HG02981 (cell line): ENCODE results near the gene HORMAD2.
"Not testable (repeated sequence)": the region's sequence is repeated elsewhere in the genome, so short reads cannot be mapped to it uniquely, and the experiment has no call there.

Experiments
- ATAC-seq: cut with Tn5 transposase; IDR thresholded peaks from one replicate; pipeline ENCODE4 v1.9.1; 2021; ENCODE audit warnings: mild to moderate bottlenecking, moderate library complexity; ENCODE audit not compliant: unreplicated experiment

HORMAD2 gene

GRCh38 chr22:30056015-30056414, 24.2 kb upstream of the HORMAD2 start:
- no peak for ATAC-seq

- no peak for ATAC-seq
Measured at GRCh38 chr22:30057375-30057774, 22.9 kb upstream of the HORMAD2 start.

- not testable (repeated sequence) for ATAC-seq
Measured at GRCh38 chr22:30059346-30060020, 20.8 kb upstream of the HORMAD2 start.

- ATAC-seq = not testable (repeated sequence)
Measured at GRCh38 chr22:30061094-30061493, 19.2 kb upstream of the HORMAD2 start.

- no peak for ATAC-seq
Measured at GRCh38 chr22:30062259-30062658, 18.0 kb upstream of the HORMAD2 start.

- ATAC-seq = no peak
Measured at GRCh38 chr22:30062950-30063349, 17.3 kb upstream of the HORMAD2 start.

DNA sequence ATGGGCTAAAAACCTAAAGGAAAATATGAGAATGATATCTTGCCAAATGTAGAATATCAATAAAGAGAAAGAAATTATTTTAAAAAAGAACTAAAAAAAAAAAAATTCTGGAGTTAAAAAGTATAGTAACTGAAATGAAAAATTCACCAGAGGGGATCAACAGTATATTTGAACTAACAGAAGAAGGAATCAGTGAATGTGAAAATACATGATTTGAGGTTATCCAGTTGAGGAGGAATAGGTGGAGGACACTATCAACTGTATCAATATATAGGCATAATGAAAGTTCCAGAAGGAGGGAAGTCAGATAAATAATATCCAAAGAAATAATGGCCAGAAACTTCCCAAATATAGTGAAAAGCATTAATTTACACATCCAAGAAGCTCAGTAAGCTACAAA, 16.1 kb upstream of the HORMAD2 start:
- no peak for ATAC-seq

DNA sequence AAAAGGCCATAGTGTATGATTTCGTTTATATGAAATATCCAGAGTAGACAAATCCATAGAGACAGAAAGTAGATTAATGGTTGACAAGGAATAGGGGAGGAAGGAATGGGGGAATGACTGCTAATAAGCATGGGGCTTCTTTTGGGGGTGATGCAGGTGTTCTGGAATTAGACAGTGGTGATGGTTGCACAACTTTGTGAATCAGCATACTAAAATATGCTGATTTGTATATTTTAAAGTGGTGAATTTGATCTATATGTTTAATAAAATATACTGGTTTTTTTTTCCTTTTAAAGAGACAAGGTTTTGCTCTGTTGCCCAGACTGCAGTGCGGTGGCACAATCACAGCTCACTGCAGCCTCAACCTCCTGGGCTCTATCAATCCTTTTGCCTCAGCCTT, 6.5 kb upstream of the HORMAD2 start:
- no peak for ATAC-seq

DNA sequence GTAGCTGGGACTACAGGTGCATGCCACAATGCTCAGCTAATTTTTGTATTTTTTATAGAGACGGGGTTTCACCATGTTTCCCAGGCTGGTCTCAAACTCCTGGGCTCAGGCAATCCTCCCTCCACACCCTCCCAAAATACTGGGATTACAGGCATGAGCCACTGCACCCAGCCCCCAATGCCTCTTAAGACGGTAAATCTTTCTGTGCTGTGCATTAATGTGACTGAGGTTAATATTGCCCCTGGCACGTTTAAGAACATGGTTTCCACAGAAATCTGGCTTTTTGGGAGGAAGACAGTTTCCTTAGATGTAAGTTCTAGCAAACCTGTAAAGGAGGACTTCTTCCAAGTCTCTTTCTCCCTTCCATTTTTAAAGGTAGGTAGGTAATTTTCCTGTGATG, 6.1 kb upstream of the HORMAD2 start:
- ATAC-seq = no peak

GRCh38 chr22:30074994-30075393, 5.3 kb upstream of the HORMAD2 start:
- no peak for ATAC-seq

GRCh38 chr22:30077279-30077880, 2.9 kb upstream of the HORMAD2 start:
- ATAC-seq = no peak

DNA sequence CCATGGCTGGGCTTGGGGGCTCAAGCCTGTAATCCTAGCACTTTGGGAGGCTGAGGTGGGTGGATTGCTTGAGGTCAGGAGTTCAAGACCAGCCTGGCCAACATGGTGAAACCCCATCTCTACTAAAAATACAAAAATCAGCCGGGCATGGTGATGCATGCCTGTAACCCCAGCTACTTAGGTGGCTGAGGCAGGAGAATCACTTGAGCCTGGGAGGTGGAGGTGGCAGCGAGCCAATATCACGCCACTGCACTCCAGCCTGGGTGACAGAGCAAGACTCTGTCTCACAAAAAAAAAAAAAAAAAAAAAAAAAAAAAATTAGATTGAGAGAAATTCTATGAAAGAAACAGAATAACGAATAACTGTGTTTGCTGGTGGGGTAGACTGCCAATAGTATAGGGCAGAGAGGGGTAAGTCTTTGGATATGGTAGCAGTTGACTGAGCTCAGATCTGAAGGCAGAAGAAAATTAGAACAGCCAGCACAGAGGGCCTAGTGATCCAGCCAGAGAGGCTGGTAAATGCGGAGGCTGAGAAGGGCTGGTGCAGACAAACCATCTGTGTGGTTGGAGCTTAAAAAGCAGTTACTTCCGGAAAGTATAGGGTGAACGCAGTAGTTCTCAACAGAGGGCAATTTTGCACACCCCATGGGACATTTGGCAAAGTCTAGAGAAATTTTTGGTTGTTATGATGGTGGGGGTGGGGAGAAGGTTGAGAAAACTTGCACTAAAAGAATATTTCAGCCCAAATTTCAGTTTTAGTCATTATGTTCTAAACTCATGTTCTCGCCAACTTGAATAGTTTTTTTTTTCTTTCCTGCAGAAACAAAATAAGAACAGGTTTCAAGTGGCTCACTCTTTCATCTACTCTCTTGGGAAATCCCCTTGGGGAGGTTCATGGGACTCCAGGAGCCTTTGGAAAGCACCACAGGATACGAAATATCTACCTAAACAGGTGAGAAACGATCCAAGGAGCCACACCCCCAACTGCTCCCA, 1.6 kb upstream of the HORMAD2 start:
- ATAC-seq = no peak

GRCh38 chr22:30080805-30081204, 541 bp downstream of the HORMAD2 start:
- ATAC-seq = no peak

DNA sequence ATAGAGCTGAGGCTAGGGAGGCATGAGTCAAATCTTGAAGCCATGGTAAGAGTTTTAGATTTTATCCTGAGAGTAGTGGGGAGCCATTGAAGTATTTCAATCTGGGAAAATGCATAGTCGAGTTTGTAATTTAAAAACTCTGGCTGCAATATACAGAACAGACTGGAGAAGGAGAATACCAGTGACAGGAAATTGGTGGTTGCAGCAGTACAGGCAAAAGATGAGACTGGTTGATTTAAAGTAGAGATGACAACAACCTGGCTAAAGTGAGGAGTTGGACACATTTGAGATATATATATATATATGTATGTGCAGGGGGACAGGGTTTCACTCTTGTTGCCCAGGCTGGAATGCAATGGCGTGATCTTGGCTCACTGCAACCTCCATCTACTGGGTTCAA, 6.2 kb downstream of the HORMAD2 start:
- no peak for ATAC-seq

DNA sequence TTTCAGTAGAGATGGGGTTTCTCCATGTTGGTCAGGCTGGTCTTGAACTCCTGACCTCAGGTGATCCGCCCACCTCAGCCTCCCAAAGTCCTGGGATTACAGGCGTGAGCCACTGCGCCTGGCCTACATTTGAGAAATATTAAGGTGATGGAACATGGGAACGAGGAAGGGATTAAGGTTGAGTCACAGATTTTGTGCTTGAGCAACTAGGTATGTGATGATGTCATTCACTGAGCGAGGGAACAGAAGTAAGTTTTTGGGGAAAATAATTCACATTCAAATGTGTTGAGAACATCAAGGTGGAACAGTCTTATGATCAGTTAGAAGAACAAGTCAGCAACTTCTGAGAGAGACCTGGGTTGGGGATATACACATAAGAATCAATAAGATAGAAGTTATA, 6.8 kb downstream of the HORMAD2 start:
- not testable (repeated sequence) for ATAC-seq

GRCh38 chr22:30087611-30088010, 7.3 kb downstream of the HORMAD2 start:
- ATAC-seq = no peak

DNA sequence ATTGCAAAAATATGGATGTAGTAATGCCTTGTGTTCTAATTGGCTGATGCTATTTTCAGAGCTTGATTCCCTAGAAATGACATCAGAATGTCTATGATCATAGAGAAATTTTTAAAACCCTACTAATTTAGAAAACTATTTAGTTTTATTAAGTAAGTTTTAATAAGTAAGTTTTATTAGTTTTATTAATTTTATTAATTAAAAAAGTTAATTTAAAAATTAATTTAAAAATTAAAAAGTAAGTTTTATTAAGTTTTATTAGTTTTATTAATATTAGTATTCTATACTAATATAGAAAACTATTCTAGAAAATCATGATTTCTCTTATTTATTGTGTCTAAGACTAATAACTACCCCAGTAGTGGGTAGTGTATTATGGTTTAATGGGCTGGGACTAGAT, 8.2 kb downstream of the HORMAD2 start:
- no peak for ATAC-seq

DNA sequence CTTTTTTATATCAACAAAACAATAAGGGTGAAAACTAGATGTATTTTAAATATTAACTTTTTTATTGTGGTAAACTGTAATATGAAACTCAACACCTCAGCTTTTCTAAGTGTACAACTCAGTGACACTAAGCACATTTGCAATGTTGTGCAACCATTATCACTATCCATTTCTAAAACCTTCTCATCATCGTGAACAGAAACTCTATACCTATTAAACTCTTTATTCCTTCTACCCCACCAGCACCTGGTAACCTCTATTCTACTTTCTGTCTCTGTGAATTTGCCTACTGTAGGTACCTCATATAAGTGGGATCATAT, 9.4 kb downstream of the HORMAD2 start:
- no peak for ATAC-seq

DNA sequence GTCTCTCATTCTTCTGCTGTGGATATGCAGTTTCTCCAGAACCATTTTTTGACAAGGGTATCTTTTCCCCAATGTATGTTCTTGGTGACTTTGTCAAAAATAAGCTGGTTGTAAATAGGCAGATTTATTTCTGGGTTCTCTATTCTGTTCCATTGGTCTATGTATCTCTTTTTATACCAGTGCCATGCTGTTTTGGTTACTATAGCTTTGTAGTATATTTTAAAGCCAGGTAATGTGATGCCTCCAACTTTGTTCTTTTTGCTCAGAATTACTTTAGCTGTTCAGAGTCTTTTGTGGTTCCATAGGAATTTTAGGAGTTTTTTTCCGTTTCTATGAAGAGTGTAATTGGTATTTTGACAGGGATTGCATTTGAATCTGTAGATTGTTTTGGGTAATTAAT, 12.4 kb downstream of the HORMAD2 start:
- ATAC-seq = no peak

- ATAC-seq = no peak
Measured at GRCh38 chr22:30094804-30095203, 14.5 kb downstream of the HORMAD2 start.

DNA sequence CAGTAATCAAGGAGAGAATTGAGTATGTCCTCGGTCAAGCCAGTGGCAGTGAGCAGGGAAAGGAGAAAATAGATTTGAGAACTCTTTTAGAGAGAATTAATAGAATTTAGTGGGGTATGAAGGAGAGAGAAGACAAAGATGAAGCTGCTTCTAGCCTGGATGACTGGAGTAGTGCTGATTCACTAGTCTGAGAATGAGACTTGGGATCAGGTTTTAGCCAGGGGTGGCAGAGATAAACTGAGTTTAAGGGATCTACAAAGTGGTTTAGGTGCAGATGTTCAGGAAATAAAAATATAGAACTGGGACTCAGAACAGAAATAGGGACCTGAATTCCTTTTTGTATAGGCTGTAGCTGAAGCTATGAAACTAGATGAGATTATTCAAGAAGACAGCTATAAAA, 17.6 kb downstream of the HORMAD2 start:
- no peak for ATAC-seq

- not testable (repeated sequence) for ATAC-seq
Measured at GRCh38 chr22:30100770-30101169, 20.5 kb downstream of the HORMAD2 start.
